GM10266 (cell line): ENCODE results near the gene LRRC37B.
"Not testable (repeated sequence)": the region's sequence is repeated elsewhere in the genome, so short reads cannot be mapped to it uniquely, and the experiment has no call there.

ENCODE experiments used
- DNase-seq: peaks from one replicate; pipeline ENCODE4 v3.0.0; 2012; ENCODE audit errors: extremely low spot score
- TF ChIP-seq, protein P1 (sequence below): IDR thresholded peaks from 2 replicates; pipeline ENCODE4 v1.5.1; 2012; ENCODE audit warnings: mild to moderate bottlenecking, low read depth; ENCODE audit not compliant: control insufficient read depth, insufficient read depth; ENCODE audit errors: missing control alignments

Gene LRRC37B

DNA sequence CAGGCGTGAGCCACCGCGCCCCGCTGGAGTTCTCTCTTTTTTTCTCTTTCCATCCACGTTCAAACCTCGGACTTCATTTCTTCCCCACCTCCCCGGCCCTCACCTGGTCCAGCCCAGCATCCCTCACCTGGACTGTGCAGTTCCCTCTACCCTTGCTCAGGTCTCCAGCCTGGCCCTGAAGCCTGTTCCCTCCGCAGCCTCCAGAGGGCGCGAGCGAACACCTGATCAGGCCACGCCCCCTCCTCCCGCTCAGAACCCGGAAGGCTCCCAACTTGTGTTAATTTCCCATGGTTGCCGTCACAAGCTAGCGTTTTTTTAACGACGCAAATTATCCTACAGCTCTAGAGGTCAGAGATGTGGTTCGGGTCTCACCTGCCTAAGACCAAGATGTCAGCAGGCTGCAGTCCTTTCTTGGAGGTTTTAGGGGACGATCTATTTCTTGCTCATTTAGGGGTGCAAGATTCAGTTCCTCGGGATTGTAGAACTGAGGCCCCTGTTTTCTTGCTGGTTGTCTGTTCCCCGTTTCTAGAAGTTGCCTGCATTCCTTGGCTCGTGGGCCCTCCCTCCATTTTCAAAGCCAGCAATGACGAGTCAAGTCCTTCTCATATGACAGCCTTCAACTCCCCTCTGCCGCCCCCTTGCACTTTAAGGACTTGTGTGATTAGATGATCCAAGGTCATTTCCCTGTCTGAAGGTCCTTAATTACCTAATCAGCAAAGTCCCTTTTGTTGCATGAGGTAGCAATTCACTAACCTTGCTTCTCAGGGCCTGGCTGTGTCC lies 59.9 kb downstream of the LRRC37B start:
- not testable (repeated sequence) for DNase-seq
- TF ChIP-seq, protein P1, sequence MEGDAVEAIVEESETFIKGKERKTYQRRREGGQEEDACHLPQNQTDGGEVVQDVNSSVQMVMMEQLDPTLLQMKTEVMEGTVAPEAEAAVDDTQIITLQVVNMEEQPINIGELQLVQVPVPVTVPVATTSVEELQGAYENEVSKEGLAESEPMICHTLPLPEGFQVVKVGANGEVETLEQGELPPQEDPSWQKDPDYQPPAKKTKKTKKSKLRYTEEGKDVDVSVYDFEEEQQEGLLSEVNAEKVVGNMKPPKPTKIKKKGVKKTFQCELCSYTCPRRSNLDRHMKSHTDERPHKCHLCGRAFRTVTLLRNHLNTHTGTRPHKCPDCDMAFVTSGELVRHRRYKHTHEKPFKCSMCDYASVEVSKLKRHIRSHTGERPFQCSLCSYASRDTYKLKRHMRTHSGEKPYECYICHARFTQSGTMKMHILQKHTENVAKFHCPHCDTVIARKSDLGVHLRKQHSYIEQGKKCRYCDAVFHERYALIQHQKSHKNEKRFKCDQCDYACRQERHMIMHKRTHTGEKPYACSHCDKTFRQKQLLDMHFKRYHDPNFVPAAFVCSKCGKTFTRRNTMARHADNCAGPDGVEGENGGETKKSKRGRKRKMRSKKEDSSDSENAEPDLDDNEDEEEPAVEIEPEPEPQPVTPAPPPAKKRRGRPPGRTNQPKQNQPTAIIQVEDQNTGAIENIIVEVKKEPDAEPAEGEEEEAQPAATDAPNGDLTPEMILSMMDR = peak; percentile 11

DNA sequence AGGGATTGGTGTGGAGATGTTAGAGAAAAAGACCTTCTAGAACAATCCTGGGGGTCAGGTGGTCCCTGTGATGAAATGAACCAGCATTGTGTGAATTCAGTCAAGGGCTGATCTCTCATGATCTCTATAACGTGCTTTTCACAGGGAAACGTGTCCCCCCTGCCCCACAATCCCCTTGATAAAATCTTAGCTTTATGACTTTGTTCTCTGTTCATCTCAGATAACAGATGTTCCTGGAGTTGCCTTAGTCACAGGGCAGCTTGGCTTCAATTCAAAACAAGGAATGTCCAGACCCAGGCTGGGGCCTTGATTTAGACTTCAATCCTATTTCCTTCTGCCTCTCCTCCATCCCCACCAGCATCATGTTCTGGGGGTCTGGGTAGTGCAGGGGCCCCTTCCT lies 61.9 kb downstream of the LRRC37B start:
- not testable (repeated sequence) for DNase-seq

DNA sequence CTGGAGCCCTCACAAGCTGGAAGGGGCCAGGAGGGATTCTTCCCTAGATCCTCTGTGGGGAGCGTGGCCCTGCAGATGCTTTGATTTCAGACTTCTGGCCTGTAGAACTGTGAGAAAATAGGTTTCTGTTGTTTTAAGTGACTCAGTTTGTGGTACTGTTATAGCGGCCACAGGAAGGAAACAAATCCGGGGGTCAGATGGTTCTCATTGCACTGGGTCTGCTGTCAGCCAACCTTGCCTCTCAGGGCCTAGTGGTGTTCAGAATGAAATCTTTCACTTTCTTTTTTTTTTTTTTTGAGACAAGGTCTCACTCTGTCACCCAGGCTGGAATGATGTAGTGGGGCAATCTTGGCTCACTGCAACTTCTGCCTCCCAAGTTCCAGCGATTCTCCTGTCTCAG lies 64.8 kb downstream of the LRRC37B start:
- DNase-seq = not testable (repeated sequence)

DNA sequence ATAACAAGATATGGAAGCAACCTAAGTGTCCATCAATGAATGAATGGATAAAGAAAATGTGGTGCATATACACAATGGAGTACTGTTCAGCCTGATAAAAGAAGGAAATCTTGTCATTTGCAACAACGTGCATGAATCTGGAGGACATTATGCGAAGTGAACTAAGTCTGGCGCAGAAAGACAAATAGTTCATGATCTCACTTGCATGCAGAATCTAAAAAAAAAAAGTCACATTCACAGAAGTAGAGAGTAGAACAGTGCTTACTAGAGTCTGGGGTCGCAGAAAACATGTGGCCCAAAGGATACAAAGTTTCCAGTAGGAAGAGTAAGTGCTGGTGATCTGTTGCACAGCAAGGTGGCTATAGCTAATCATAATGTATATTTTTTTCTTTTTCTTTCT lies 65.9 kb downstream of the LRRC37B start:
- DNase-seq = not testable (repeated sequence)

DNA sequence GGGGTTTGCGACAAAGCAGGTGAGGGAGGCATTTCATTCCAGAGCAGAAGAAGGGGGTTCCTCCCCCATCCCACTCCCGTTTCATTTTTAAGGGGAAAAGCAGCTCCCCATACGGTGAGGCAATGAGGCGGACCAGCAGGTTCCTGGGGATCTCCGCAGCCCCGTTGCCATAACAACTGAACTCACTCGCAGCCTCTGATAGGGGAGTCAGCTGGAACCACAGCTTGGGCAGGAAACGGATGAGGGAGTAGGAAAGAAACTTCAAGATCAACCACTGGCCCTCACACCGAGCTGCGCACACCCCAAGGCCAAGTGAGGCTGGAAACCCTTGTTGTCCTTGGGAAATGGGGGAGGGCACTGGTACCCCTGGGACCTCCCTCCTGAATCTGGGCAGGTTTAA lies 72.6 kb downstream of the LRRC37B start:
- peak; percentile 78 for DNase-seq

DNA sequence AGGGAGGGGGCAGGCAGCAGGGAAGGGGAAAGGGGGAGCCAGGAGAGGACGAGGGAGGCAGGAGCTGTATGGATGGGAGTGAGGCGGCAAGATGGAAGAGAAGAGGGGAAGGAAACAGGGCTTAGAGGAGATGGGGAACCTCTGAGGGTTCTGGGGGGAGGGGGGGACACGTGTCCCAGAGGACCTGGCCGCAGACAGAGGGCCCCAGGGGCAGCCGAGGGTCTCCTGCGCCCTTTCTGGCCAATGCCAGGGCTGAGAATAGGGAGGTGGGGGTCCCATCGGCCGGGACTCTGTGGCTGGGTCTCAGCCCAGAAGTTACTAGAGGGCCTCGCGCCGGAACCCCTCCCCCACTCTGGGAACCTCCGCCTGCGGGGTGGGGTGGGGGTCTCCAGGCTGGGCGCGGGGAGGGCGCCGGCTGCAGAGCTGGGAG lies 76.4 kb downstream of the LRRC37B start:
- not testable (repeated sequence) for DNase-seq

DNA sequence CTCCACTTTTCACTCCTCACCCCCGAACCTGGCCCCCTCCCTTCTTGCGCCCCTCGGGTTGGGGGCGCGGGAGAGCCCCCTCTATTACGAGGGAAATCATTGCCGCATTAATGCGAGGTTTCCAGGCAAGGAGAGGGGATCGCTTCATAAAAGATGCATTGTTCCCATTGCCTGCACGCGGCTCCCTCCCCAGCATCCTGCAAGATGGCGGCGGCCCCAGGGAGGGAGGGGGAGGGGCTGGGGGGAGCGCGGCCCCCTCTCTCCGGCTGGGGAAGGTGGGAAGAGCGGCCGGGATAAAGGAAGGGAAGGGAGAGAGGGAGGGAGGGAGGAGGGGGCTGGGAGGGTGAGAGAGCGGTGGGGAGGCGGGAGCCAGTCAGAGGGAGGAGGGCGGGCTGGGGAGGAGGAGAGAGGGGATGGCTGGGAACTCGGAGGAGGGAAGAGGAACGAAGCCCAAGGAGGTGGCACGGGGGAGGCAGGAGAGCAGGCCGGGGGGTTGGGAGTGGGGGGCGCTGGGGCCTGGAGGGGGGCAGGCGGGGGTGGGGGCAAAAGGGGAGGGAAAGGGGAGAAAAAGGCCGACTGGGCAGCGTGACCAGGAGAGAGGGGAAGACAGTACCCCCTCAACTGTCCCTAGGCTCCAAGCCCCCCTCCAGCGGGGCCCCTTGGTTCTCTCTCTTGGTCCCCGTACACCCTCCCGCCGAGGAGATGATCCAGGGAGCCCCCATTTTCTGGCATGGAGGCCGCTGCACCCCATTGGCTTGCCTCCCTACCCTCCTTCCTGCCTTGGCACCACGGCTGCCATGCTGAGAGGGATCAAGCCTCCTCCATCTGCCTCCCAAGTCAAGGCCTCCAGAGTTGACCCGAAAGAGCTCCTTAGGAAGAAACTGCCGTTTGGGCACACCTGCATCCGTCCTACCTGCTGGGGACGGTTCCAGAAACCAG lies 77.1 kb downstream of the LRRC37B start:
- not testable (repeated sequence) for DNase-seq

DNA sequence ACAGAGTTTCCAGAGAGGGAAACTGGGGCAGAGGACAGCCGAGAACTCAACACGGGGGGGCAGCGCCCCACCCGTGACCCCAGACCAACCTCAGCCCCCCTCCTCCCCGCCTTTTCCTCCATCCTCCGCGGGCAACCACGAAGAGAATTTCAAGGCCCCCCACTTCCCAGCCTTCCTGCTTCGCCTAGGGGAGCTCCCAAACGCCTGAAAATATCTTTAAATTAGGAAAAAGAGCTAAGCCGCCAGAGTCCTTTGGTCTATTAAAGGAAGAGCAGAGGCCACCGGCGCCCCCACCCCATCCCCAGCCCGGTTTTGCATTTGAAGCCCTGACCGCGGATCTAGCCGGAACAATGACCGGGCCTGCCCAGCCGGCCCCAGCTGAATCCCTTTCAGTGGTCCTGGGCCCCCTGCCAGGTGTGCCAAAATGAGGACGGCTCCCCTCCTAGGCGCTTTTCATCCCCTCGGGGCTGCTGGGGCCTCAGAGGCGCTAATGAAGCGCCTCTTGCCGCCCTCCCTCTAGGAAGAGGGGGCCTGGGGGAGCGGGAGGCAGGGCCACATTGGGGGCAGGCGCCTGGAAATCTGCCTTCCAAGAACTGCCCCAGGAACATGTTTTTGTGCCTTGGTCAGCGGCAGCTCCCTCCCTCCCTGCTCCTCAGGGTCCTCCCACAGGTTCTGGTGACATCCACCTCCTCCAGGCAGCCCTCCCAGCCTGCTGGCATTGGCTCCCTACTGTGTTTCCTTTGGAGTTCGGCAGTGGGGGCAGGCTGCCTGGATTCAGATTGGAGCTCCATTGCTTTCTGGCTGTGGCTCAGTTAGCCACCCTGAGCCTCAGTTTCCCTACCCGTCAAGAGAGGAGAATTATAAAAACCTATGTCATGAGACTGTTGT lies 78.0 kb downstream of the LRRC37B start:
- DNase-seq = not testable (repeated sequence)

DNA sequence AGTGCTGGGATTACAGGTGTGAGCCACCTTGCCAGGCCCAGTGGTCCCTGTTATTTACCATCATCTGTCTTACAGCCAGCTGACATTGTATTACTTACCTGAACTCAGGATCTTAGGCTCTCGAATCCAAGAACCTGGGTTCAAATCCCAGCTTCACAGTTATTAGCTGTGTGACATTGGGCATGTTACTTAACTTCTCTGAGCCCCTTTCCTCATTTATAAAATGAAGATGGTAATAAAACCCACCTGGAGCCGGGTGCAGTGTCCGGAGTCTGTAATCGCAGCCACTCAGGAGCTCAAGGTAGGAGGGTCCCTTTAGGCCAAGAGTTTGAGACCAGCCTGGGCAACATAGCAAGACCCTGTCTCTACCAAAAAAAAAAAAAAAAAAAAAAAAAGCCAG lies 79.7 kb downstream of the LRRC37B start:
- not testable (repeated sequence) for DNase-seq

DNA sequence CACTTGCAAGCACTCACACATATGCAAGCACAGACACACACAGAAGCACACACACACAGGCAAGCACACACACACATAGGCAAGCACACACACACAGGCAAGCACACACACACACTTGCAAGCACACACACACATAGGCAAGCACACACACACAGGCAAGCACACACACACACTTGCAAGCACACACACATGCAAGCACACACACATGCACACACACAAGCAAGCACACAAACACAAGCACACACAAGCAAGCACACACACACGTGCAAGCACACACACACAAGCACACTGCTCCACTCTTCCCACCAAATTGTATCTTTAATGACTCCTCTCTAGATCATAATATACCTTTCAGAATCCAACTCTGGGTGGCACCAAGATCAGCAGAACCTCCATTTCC lies 84.9 kb downstream of the LRRC37B start:
- not testable (repeated sequence) for DNase-seq

DNA sequence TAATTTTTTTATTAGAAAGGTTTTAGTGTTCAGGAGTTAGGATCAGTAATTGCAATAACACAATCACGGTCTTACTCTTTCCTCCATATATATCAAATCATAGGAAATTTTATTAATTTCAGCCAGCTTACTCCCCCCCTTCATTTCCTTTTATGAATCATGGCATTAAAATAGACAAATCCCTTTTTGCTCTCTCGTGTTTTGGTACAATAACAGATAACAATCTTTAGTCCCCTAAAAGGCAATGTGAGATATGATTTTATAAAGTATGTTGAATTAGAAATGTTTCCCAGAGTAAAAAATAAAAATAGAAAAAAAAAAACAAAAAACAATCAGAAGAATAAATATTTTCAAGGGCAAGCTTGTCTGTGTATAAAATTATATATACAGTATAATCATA lies 92.5 kb downstream of the LRRC37B start:
- TF ChIP-seq, protein P1 = no peak
- no peak for DNase-seq

DNA sequence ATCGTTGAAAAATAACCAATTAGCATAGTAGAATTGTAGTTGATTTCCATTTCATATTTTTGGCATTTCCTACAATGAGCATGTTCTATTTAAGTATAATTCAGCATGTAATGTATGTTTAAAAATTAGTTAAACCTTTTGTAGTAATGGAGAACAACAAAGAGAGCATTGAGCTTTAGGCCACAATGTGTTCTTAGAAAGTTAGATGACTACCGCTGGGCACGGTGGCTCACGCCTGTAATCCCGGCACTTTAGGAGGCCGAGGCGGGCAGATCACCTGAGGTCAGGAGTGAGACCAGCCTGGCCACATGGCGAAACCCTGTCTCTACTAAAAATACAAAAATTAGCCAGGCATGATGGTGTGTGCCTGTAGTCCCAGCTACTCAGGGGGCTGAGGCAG lies 93.1 kb downstream of the LRRC37B start:
- DNase-seq = not testable (repeated sequence)
